Activated CD8-positive, alpha-beta memory T cell treated with anti-CD3 and anti-CD28 coated beads, Interleukin-2, amount 50 U/mL, for 48 hours (primary cell): Measurements from ENCODE around the gene GRM4.

ENCODE experiments used
- DNase-seq: peaks from one replicate; pipeline ENCODE4 v3.0.0-alpha.2; 2020

GRM4 gene

GRCh38 chr6:34142061-34142998, 3.6 kb downstream of the GRM4 start:
- DNase-seq = no peak

DNA sequence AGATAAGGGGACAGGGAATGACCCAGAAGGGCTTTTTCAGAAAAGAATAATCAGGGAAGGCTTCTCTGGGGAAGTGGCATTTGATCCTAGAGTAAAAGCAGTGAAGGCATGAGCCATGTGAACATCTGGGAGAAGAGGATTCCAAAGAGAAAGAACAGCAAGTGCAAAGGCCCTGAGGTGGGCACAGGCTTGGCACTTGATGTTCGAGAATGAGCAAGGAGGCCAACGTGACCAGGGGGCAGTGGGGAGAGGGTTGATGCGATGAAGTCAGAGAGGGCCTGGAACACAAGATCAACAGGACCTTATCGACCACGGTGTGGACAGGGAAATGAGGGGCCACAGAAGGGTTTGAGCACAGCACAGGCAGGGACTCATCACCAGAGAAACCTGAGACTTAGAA, 5.8 kb downstream of the GRM4 start:
- DNase-seq = no peak

GRCh38 chr6:34138914-34139510, 6.9 kb downstream of the GRM4 start:
- DNase-seq = no peak

DNA sequence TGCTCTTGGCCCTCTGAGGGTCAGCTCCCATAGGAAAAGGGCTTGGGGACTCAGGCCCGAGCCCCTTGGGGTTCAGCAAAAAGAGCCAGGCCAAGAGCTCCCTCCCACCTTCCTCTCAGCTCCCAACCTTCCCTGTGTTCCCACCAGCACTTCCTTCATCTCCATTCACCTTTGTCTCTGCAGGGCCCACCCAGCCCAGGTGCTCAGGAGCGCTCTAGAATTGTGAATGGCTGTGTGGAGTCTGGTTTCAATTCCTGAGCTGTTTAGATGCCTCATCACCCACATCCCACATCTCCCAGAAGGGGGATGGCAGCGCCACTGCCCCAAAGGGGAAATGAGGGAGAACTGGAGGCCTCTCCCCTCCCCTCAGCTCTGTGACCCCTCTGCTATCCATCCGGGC, 7.7 kb downstream of the GRM4 start:
- no peak for DNase-seq

GRCh38 chr6:34135541-34135940, 10.3 kb downstream of the GRM4 start:
- no peak for DNase-seq

DNA sequence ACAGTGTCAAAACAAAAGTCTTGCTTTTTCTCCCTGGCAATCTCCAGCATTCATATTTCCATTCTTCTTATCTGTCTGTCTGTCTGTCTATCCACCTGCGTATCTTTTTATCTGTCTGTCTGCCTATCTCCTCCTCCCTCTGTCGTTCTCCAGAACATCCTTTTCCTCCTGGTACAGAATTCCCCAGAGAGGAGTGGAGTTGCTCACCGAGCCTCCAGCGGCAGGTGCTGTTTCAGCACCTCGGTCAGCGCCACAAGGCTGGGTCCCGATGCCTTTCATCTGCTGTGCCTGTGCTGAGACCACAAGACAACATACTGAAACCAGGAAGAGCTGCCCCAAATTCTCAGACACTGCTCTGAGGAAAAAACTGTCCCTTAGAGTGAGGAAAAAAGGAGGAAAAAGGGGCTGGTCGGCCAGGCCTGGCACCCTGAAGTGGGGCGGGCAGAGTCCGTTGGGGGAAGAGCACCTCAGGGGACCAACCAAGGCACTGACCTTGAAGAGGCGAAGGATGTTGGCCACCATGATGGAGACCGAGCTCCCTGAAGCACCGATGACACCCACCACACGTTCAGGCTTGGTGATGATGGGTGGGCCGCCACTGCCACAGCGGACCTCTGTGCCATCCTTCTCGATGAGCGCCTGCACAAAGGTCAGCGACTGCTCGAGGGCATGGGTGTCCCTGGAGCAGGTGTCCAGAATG, 13.3 kb downstream of the GRM4 start:
- peak; percentile 67 for DNase-seq

- DNase-seq = no peak
Measured at GRCh38 chr6:34131326-34132290, 14.3 kb downstream of the GRM4 start.

- DNase-seq = no peak
Measured at GRCh38 chr6:34130862-34131261, 15.0 kb downstream of the GRM4 start.

GRCh38 chr6:34129753-34130152, 16.1 kb downstream of the GRM4 start:
- DNase-seq = no peak

GRCh38 chr6:34128045-34128444, 17.8 kb downstream of the GRM4 start:
- DNase-seq = no peak

DNA sequence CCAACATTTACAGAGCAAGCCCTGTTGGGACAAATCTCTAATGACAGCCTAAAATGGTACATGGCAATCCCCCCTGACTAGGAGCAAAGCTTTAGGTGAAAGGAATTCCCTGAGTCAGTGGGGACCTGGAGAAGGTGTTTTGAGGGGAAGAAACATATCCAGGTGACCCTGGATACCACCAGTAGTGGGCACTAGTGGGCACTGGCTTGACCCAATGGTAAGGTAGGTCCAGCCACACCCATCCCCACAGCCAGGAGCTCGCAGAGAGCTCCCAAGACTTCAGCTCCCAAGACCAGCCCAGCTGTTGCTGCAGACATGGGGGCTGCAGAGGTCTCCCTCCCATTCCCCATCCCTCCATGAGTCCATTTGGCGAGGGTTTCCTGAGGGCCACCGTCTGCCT, 19.5 kb downstream of the GRM4 start:
- no peak for DNase-seq

DNA sequence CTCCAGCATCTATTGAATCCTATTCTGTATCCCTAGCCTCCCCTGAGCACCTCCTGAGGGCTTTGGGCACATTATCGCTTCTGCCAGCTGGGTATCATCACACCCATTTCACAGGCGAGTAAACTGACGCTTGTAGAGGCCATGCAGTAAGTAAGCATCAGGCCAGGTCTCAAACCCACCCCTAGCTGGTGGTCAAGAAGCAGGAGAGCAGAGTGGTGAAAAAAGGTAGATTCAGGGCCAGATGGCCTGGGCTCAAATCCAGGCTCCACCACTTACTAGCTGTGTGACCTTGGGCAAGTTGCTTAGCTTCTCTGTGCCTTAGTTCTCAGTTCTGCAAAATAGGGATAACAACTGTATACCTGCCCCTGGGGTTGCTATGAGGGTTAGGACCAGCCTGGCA, 19.9 kb downstream of the GRM4 start:
- DNase-seq = no peak

GRCh38 chr6:34120953-34121675, 24.8 kb downstream of the GRM4 start:
- DNase-seq = no peak

DNA sequence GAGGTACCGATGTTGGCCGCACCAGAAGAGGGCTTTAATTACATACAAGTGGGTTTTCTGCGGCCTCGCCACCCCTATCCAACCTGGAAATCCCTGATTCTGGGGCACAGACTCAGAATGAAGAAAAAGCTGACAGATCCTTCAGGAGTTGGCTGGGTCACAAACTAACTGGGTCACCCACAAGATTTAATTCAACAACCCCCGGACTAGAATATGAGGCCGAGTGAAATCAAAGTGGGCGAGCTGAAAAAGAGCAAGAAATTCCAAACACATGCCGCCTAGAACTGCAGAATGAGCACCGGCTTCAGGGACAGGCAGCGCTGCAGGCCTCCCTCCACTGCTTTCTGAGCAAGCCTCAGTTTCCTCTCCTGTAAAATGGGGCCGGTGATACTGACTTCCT, 30.0 kb downstream of the GRM4 start:
- no peak for DNase-seq

GRCh38 chr6:34115403-34115795, 30.5 kb downstream of the GRM4 start:
- DNase-seq = peak; percentile 57

- no peak for DNase-seq
Measured at GRCh38 chr6:34114695-34115402, 31.0 kb downstream of the GRM4 start.

GRCh38 chr6:34113532-34113931, 32.4 kb downstream of the GRM4 start:
- no peak for DNase-seq

- no peak for DNase-seq
Measured at GRCh38 chr6:34112126-34112525, 33.8 kb downstream of the GRM4 start.

- no peak for DNase-seq
Measured at GRCh38 chr6:34110610-34111009, 35.3 kb downstream of the GRM4 start.

- no peak for DNase-seq
Measured at GRCh38 chr6:34108176-34108575, 37.7 kb downstream of the GRM4 start.

GRCh38 chr6:34106900-34107299, 39.0 kb downstream of the GRM4 start:
- DNase-seq = no peak
